SK-N-SH treated with all-trans-retinoic acid at 6 μM for 48 hours (cell line): Measurements from ENCODE around the gene TMUB2.

Source experiments
- ARNTL ChIP-seq: fragments of 450-650 bp; formaldehyde crosslinking; IDR thresholded peaks from 2 replicates; pipeline ENCODE4 v1.5.0; 2020; ENCODE audit warnings: low read depth, mild to moderate bottlenecking, moderate library complexity, borderline replicate concordance
- BACH2 ChIP-seq: fragments of 250-450 bp; sonication (Bioruptor Pico); IDR thresholded peaks from 2 replicates; pipeline ENCODE4 v1.9.0; 2021; ENCODE audit warnings: mild to moderate bottlenecking, borderline replicate concordance
- ESRRG ChIP-seq: fragments of 250-450 bp; sonication (Bioruptor Pico); IDR thresholded peaks from 2 replicates; pipeline ENCODE4 v1.6.1; 2021; ENCODE audit warnings: mild to moderate bottlenecking
- GLIS3 ChIP-seq: fragments of 250-450 bp; sonication (Bioruptor Pico); IDR thresholded peaks from 2 replicates; pipeline ENCODE4 v1.5.0; 2020; ENCODE audit warnings: mild to moderate bottlenecking, moderate library complexity
- OSR1 ChIP-seq: fragments of 250-450 bp; sonication (Bioruptor Pico); IDR thresholded peaks from 2 replicates; pipeline ENCODE4 v1.8.0; 2022; ENCODE audit warnings: moderate library complexity, mild to moderate bottlenecking, inconsistent platforms
- PPARA ChIP-seq: fragments of 250-450 bp; sonication (Bioruptor Pico); IDR thresholded peaks from 2 replicates; pipeline ENCODE4 v1.5.0; 2020; ENCODE audit warnings: mild to moderate bottlenecking, borderline replicate concordance
- RARB ChIP-seq: fragments of 250-450 bp; sonication (Bioruptor Pico); IDR thresholded peaks from 2 replicates; pipeline ENCODE4 v1.8.0; 2021; ENCODE audit warnings: mild to moderate bottlenecking, moderate library complexity
- TCF4 ChIP-seq: fragments of 250-450 bp; sonication (Bioruptor Pico); IDR thresholded peaks from 2 replicates; pipeline ENCODE4 v1.8.0; 2021; ENCODE audit warnings: mild to moderate bottlenecking, moderate library complexity, borderline replicate concordance
- ZNF565 ChIP-seq: fragments of 450-650 bp; formaldehyde crosslinking; conservative IDR thresholded peaks from 2 replicates; pipeline ENCODE4 v1.5.0; 2020; ENCODE audit warnings: low read depth, mild to moderate bottlenecking, moderate library complexity
- TF ChIP-seq, protein P1 (sequence below): fragments of 250-450 bp; sonication (Bioruptor Pico); IDR thresholded peaks from 2 replicates; pipeline ENCODE4 v1.8.0; 2021; ENCODE audit warnings: low read depth, mild to moderate bottlenecking, moderate library complexity, borderline replicate concordance
- TF ChIP-seq, protein P2 (sequence below): fragments of 250-450 bp; sonication (Bioruptor Pico); IDR thresholded peaks from 2 replicates; pipeline ENCODE4 v1.8.0; 2020; ENCODE audit warnings: mild to moderate bottlenecking, moderate library complexity, borderline replicate concordance
- TF ChIP-seq, protein P3 (sequence below): fragments of 250-450 bp; sonication (Bioruptor Pico); IDR thresholded peaks from 2 replicates; pipeline ENCODE4 v1.5.1; 2020; ENCODE audit warnings: low read depth, mild to moderate bottlenecking, moderate library complexity
- TF ChIP-seq, protein P4 (sequence below): fragments of 250-450 bp; sonication (Bioruptor Pico); IDR thresholded peaks from 2 replicates; pipeline ENCODE4 v1.5.0; 2020; ENCODE audit warnings: mild to moderate bottlenecking, moderate library complexity

DNA sequence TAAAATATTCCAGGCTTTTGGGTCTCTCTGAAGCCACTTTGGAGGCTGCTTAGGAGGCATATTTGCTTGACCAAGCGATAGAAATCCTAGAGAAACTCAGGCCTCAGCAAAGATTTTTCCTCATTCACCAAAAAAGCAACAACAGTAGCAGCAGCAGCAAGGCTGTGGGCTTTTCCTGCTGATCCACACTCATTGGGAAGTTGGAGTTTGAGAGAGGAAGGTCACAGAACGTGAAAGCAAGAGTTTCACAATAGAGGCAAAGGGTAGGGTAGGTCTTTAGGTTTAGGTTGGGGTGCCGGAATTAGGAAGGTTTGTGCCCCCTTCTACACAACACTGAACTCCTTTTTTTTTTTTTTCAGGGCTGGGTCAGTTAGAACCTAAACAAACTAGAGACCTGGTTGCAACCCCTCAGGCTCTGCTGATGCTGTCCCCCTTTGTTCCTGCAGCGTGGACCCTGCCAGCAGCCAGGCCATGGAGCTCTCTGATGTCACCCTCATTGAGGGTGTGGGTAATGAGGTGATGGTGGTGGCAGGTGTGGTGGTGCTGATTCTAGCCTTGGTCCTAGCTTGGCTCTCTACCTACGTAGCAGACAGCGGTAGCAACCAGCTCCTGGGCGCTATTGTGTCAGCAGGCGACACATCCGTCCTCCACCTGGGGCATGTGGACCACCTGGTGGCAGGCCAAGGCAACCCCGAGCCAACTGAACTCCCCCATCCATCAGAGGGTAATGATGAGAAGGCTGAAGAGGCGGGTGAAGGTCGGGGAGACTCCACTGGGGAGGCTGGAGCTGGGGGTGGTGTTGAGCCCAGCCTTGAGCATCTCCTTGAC, 2.0 kb downstream of the TMUB2 start:
- TF ChIP-seq, protein P1, sequence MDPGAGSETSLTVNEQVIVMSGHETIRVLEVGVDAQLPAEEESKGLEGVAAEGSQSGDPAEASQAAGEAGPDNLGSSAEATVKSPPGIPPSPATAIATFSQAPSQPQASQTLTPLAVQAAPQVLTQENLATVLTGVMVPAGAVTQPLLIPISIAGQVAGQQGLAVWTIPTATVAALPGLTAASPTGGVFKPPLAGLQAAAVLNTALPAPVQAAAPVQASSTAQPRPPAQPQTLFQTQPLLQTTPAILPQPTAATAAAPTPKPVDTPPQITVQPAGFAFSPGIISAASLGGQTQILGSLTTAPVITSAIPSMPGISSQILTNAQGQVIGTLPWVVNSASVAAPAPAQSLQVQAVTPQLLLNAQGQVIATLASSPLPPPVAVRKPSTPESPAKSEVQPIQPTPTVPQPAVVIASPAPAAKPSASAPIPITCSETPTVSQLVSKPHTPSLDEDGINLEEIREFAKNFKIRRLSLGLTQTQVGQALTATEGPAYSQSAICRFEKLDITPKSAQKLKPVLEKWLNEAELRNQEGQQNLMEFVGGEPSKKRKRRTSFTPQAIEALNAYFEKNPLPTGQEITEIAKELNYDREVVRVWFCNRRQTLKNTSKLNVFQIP (CRISPR knock-in tag) = no peak
- TF ChIP-seq BACH2 (CRISPR knock-in tag) (no peak), PPARA (CRISPR knock-in tag) (no peak), ZNF565 (CRISPR knock-in tag) (no peak), ARNTL (CRISPR knock-in tag) (no peak), RARB (no peak), TCF4 (CRISPR knock-in tag) (no peak), GLIS3 (CRISPR knock-in tag) (no peak), OSR1 (CRISPR knock-in tag) (no peak), ESRRG (CRISPR knock-in tag) (no peak)
- TF ChIP-seq, protein P2, sequence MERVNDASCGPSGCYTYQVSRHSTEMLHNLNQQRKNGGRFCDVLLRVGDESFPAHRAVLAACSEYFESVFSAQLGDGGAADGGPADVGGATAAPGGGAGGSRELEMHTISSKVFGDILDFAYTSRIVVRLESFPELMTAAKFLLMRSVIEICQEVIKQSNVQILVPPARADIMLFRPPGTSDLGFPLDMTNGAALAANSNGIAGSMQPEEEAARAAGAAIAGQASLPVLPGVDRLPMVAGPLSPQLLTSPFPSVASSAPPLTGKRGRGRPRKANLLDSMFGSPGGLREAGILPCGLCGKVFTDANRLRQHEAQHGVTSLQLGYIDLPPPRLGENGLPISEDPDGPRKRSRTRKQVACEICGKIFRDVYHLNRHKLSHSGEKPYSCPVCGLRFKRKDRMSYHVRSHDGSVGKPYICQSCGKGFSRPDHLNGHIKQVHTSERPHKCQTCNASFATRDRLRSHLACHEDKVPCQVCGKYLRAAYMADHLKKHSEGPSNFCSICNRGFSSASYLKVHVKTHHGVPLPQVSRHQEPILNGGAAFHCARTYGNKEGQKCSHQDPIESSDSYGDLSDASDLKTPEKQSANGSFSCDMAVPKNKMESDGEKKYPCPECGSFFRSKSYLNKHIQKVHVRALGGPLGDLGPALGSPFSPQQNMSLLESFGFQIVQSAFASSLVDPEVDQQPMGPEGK (CRISPR knock-in tag) = no peak
- TF ChIP-seq, protein P3, sequence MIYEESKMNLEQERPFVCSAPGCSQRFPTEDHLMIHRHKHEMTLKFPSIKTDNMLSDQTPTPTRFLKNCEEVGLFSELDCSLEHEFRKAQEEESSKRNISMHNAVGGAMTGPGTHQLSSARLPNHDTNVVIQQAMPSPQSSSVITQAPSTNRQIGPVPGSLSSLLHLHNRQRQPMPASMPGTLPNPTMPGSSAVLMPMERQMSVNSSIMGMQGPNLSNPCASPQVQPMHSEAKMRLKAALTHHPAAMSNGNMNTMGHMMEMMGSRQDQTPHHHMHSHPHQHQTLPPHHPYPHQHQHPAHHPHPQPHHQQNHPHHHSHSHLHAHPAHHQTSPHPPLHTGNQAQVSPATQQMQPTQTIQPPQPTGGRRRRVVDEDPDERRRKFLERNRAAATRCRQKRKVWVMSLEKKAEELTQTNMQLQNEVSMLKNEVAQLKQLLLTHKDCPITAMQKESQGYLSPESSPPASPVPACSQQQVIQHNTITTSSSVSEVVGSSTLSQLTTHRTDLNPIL (CRISPR knock-in tag) = no peak
- TF ChIP-seq, protein P4, sequence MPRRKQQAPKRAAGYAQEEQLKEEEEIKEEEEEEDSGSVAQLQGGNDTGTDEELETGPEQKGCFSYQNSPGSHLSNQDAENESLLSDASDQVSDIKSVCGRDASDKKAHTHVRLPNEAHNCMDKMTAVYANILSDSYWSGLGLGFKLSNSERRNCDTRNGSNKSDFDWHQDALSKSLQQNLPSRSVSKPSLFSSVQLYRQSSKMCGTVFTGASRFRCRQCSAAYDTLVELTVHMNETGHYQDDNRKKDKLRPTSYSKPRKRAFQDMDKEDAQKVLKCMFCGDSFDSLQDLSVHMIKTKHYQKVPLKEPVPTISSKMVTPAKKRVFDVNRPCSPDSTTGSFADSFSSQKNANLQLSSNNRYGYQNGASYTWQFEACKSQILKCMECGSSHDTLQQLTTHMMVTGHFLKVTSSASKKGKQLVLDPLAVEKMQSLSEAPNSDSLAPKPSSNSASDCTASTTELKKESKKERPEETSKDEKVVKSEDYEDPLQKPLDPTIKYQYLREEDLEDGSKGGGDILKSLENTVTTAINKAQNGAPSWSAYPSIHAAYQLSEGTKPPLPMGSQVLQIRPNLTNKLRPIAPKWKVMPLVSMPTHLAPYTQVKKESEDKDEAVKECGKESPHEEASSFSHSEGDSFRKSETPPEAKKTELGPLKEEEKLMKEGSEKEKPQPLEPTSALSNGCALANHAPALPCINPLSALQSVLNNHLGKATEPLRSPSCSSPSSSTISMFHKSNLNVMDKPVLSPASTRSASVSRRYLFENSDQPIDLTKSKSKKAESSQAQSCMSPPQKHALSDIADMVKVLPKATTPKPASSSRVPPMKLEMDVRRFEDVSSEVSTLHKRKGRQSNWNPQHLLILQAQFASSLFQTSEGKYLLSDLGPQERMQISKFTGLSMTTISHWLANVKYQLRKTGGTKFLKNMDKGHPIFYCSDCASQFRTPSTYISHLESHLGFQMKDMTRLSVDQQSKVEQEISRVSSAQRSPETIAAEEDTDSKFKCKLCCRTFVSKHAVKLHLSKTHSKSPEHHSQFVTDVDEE (CRISPR knock-in tag) = no peak
